IMR-90 (cell line): ENCODE results near the gene CEP83. TPM values are rescaled to one million over a fixed set of nuclear protein-coding genes. Genes with fewer than 3 reads are reported as not detected.

ENCODE experiments used
- ATAC-seq: fragments of 200-7000 bp; cut with Tn5 transposase; 2 replicates; pipeline ENCODE4 v1.9.1; 2020; ENCODE audit warnings: low read depth, mild to moderate bottlenecking, moderate library complexity
- BruUV-seq: library from RNA; stranded (reverse); fragments of 400-500 nt; replicated peaks from 2 replicates; lab custom pipeline; 2021; lab: Mats Ljungman, UMichigan
- CTCF ChIA-PET: fragments of 300-600 bp; formaldehyde crosslinking; extraction: SDS; loops from one replicate; lab custom pipeline; 2021; ENCODE audit warnings: antibody characterized with exemption; lab: Yijun Ruan, JAX
- POLR2A ChIA-PET: fragments of 300-600 bp; sonication (Branson Sonifier 250); formaldehyde crosslinking; loops from one replicate; lab custom pipeline; 2022; ENCODE audit warnings: antibody characterized with exemption; ENCODE audit not compliant: unreplicated experiment; lab: Charles Lee
- DNase-seq: peaks from one replicate; pipeline ENCODE4 v3.0.0; 2013
- H2AFZ ChIP-seq: replicated peaks from 2 replicates; pipeline ENCODE3; 2013; ENCODE audit warnings: low read length, mild to moderate bottlenecking; ENCODE audit not compliant: poor library complexity
- H2AK5ac ChIP-seq: 2 replicates; pipeline ENCODE4 v1.6.1; 2013; ENCODE audit warnings: low read depth, low read length, inconsistent platforms
- H2AK9ac ChIP-seq: replicated peaks from 2 replicates; pipeline ENCODE3; 2013; ENCODE audit warnings: mild to moderate bottlenecking, low read depth, low read length, moderate library complexity; ENCODE audit not compliant: poor library complexity
- H2BK120ac ChIP-seq: 2 replicates; pipeline ENCODE4 v1.6.1; 2013; ENCODE audit warnings: low read depth, low read length, inconsistent platforms
- H2BK15ac ChIP-seq: 3 replicates; pipeline ENCODE4 v1.6.1; 2013; ENCODE audit warnings: low read depth, low read length, inconsistent platforms
- H2BK20ac ChIP-seq: 2 replicates; pipeline ENCODE4 v1.6.1; 2013; ENCODE audit warnings: low read depth, mild to moderate bottlenecking, inconsistent platforms, low read length, moderate library complexity
- H2BK5ac ChIP-seq: 2 replicates; pipeline ENCODE4 v1.6.1; 2013; ENCODE audit warnings: mild to moderate bottlenecking, low read depth, low read length, inconsistent platforms; ENCODE audit not compliant: poor library complexity, severe bottlenecking
- H3K14ac ChIP-seq: replicated peaks from 2 replicates; pipeline ENCODE4 v1.6.1; 2013; ENCODE audit warnings: low read depth, low read length, inconsistent platforms
- H3K18ac ChIP-seq: 2 replicates; pipeline ENCODE4 v1.6.1; 2013; ENCODE audit warnings: low read depth, low read length, control low read depth
- H3K23ac ChIP-seq: 2 replicates; pipeline ENCODE4 v1.6.1; 2013; ENCODE audit warnings: low read depth, low read length, inconsistent platforms
- H3K27ac ChIP-seq: 2 replicates; pipeline ENCODE4 v1.5.1; 2013; ENCODE audit warnings: mild to moderate bottlenecking, control low read depth, low read length; ENCODE audit not compliant: insufficient read depth
- H3K27me3 ChIP-seq: 2 replicates; pipeline ENCODE4 v1.6.1; 2013; ENCODE audit warnings: low read length; ENCODE audit not compliant: control insufficient read depth, insufficient read depth
- H3K36me3 ChIP-seq: 2 replicates; pipeline ENCODE4 v1.6.1; 2013; ENCODE audit warnings: low read length, mixed read lengths; ENCODE audit not compliant: control insufficient read depth, insufficient read depth
- H3K4ac ChIP-seq: 2 replicates; pipeline ENCODE4 v1.6.1; 2013; ENCODE audit warnings: low read depth, low read length, inconsistent platforms
- H3K4me1 ChIP-seq: 2 replicates; pipeline ENCODE4 v1.6.1; 2013; ENCODE audit warnings: low read length, mixed read lengths; ENCODE audit not compliant: control insufficient read depth, insufficient read depth
- H3K4me2 ChIP-seq: 2 replicates; pipeline ENCODE4 v1.6.1; 2013; ENCODE audit warnings: low read depth, mild to moderate bottlenecking, control low read depth, low read length, moderate library complexity
- H3K4me3 ChIP-seq: 2 replicates; pipeline ENCODE4 v1.5.1; 2013; ENCODE audit warnings: low read depth, mild to moderate bottlenecking, control low read depth, low read length, moderate library complexity; ENCODE audit not compliant: insufficient read depth
- H3K56ac ChIP-seq: 2 replicates; pipeline ENCODE4 v1.6.1; 2013; ENCODE audit warnings: low read length, inconsistent platforms; ENCODE audit not compliant: insufficient read depth; ENCODE audit errors: extremely low read depth
- H3K79me1 ChIP-seq, 2 experiments: 2 replicates each; pipeline ENCODE4 v1.6.1; 2013; ENCODE audit warnings: low read length in 2 of 2, inconsistent platforms in 1 of 2, low read depth in 1 of 2
- H3K9ac ChIP-seq: 2 replicates; pipeline ENCODE4 v1.6.1; 2013; ENCODE audit warnings: low read depth, low read length, control low read depth
- H3K9me1 ChIP-seq: 2 replicates; pipeline ENCODE4 v1.6.1; 2013; ENCODE audit warnings: low read length, inconsistent platforms; ENCODE audit not compliant: insufficient read depth
- H3K9me3 ChIP-seq: 2 replicates; pipeline ENCODE4 v1.6.1; 2013; ENCODE audit warnings: low read length; ENCODE audit not compliant: control insufficient read depth, insufficient read depth
- H4K20me1 ChIP-seq: 2 replicates; pipeline ENCODE4 v1.6.1; 2013; ENCODE audit warnings: low read length, inconsistent platforms; ENCODE audit not compliant: insufficient read depth
- H4K5ac ChIP-seq: 2 replicates; pipeline ENCODE4 v1.6.1; 2013; ENCODE audit warnings: mild to moderate bottlenecking, low read depth, low read length, control low read depth
- H4K8ac ChIP-seq, 2 experiments: 2 replicates each; pipeline ENCODE4 v1.6.1; 2013; ENCODE audit warnings: low read depth in 2 of 2, low read length in 2 of 2, control low read depth in 1 of 2, inconsistent platforms in 1 of 2
- H4K91ac ChIP-seq: 2 replicates; pipeline ENCODE4 v1.6.1; 2013; ENCODE audit warnings: low read depth, low read length, inconsistent platforms; ENCODE audit not compliant: insufficient read depth
- FOS ChIP-seq: fragments of 150-350 bp; IDR thresholded peaks from 2 replicates; pipeline ENCODE4 v1.6.1; 2016; ENCODE audit warnings: low read depth, low read length
- MXI1 ChIP-seq: IDR thresholded peaks from 2 replicates; pipeline ENCODE4 v1.6.1; 2012; ENCODE audit warnings: low read depth, mild to moderate bottlenecking, low read length, moderate library complexity, borderline replicate concordance
- NFE2L2 ChIP-seq: fragments of 150-350 bp; IDR thresholded peaks from 2 replicates; pipeline ENCODE4 v1.6.1; 2016; ENCODE audit warnings: low read depth, mild to moderate bottlenecking, low read length
- WGBS, 2 experiments: methylation state at CpG; one replicate each; pipeline versions ENCODE4 v1.1.5 to v1.1.7; 2013; ENCODE audit warnings: missing lambda C conversion rate in 2 of 2; ENCODE audit not compliant: insufficient read length in 1 of 2; ENCODE audit errors: extremely low coverage in 2 of 2; 5-methylcytosine and 5-hydroxymethylcytosine counted together
- dilution Hi-C: fragments of 300-500 bp; cut with HindIII; formaldehyde crosslinking; loops from one replicate; pipeline ENCODE4 v1.14.3; 2018; ENCODE audit warnings: low sequenced_read_pairs; ENCODE audit not compliant: unreplicated experiment
- in situ Hi-C: fragments of 300-500 bp; cut with MboI; formaldehyde crosslinking; loops from 3 replicates; pipeline ENCODE4 v1.14.3; 2019; ENCODE audit warnings: low sequenced_read_pairs, inconsistent platforms, mixed read lengths
- intact Hi-C: fragments of 100-400 bp; cut with micrococcal nuclease; formaldehyde crosslinking; loops from 2 replicates; pipeline ENCODE4 v1.10.0; 2022
- polyA plus RNA-seq, 3 experiments: library from polyadenylated mRNA; depleted of rRNA; stranded (reverse); fragments of >200 nt; gene quantifications; 2 replicates each; pipeline ENCODE4 v1.2.3, GENCODE V29; 2012; ENCODE audit warnings: low replicate concordance in 1 of 3
- total RNA-seq: library from RNA; depleted of rRNA; stranded (reverse); fragments of >200 nt; gene quantifications from 2 replicates; pipeline ENCODE4 v1.2.3, GENCODE V29; 2012
- TF ChIP-seq, protein P1 (sequence below): fragments of 150-350 bp; IDR thresholded peaks from 2 replicates; pipeline ENCODE4 v1.6.1; 2017; ENCODE audit warnings: mild to moderate bottlenecking, antibody characterized with exemption, low read length, low read depth
- TF ChIP-seq, protein P2 (sequence below): conservative IDR thresholded peaks from 2 replicates; pipeline ENCODE4 v1.5.1; 2012; ENCODE audit warnings: mild to moderate bottlenecking, low read depth, low read length, improper control_type of control experiment

CEP83 gene
- total and polyA plus RNA-seq, 2 of the 4 experiments (the other 2 are of a cell fraction), result 3.9 to 8.9 TPM

DNA sequence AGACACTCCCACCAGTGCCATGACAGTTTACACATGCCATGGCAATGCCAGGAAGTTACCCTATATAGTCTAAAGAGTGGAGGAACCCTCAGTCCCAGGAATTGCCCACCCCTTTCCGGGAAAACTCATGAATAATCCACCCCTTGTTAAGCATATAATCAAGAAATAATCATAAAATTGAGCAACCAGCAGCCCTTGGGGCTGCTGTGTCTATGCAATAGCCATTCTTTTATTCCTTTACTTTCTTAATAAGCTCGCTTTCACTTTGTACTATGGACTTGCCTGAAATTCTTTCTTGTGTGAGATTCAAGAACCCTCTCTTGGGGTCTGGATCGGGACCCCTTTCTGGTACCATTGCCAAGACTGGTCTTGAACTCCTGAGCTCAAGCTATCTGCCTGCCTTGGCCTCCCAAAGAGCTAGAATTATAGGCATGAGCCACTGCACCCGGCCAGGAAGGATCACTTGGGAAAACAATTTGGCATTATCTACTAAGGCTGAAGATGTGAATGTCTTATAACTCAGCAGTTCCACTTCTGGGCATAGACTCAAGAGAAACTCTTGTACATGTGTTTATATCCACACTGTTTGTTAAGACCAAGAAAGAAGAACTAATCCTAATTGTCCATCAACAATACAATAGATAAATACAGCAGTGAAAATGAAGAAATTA, 35.9 kb upstream of the CEP83 start:
- H4K20me1 ChIP-seq, result no peaks in the 10 kb centered on the region
- no peak overlapping the region for H2BK15ac ChIP-seq
- H3K9me1 ChIP-seq, result no peaks in the 10 kb centered on the region
- H2BK5ac ChIP-seq, result no peak overlapping the region
- H2BK20ac ChIP-seq, result no peak overlapping the region
- no peaks in the 10 kb centered on the region for H3K9me3 ChIP-seq
- no peak overlapping the region for H2AK9ac ChIP-seq
- no peak overlapping the region for H3K27ac ChIP-seq
- WGBS, 2 experiments, result 80% methylated on average over 1 of the region's 4 CpGs; no CpG with 5 or more reads in 1 of the 2 experiments
- ChIA-PET CTCF (no interaction called here), POLR2A (interaction anchor here (0.6 kb wide), 1 partner anchor 28 kb away, joined by 4 read pairs; no protein-coding TSS in a partner anchor)
- no peak overlapping the region for H3K9ac ChIP-seq
- intact Hi-C loops (no loop called here), dilution Hi-C loops (no loop called here), in situ Hi-C loops (no loop called here)
- no peak overlapping the region for H3K4me3 ChIP-seq
- no peak overlapping the region for H3K4ac ChIP-seq
- no peaks in the 10 kb centered on the region for H3K4me1 ChIP-seq
- peaks cover 7% of the 10 kb centered on the region for H3K27me3 ChIP-seq
- no peak overlapping the region for H3K14ac ChIP-seq
- no peak overlapping the region for H4K91ac ChIP-seq
- no peak overlapping the region for H4K8ac ChIP-seq
- H2AFZ ChIP-seq, result no peak overlapping the region
- TF ChIP-seq NFE2L2 (no peak), FOS (no peak), MXI1 (no peak)
- TF ChIP-seq, protein P1, sequence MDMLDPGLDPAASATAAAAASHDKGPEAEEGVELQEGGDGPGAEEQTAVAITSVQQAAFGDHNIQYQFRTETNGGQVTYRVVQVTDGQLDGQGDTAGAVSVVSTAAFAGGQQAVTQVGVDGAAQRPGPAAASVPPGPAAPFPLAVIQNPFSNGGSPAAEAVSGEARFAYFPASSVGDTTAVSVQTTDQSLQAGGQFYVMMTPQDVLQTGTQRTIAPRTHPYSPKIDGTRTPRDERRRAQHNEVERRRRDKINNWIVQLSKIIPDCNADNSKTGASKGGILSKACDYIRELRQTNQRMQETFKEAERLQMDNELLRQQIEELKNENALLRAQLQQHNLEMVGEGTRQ, result no peak
- TF ChIP-seq, protein P2, sequence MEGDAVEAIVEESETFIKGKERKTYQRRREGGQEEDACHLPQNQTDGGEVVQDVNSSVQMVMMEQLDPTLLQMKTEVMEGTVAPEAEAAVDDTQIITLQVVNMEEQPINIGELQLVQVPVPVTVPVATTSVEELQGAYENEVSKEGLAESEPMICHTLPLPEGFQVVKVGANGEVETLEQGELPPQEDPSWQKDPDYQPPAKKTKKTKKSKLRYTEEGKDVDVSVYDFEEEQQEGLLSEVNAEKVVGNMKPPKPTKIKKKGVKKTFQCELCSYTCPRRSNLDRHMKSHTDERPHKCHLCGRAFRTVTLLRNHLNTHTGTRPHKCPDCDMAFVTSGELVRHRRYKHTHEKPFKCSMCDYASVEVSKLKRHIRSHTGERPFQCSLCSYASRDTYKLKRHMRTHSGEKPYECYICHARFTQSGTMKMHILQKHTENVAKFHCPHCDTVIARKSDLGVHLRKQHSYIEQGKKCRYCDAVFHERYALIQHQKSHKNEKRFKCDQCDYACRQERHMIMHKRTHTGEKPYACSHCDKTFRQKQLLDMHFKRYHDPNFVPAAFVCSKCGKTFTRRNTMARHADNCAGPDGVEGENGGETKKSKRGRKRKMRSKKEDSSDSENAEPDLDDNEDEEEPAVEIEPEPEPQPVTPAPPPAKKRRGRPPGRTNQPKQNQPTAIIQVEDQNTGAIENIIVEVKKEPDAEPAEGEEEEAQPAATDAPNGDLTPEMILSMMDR, result no peak
- H3K79me1 ChIP-seq, result no peaks in the 10 kb centered on the region
- ATAC-seq (no peak), DNase-seq (no peak)
- no peak overlapping the region for H4K5ac ChIP-seq
- no peak overlapping the region for H3K18ac ChIP-seq
- no peak overlapping the region for H2AK5ac ChIP-seq
- H3K56ac ChIP-seq, result no peak overlapping the region
- H2BK120ac ChIP-seq, result no peak overlapping the region
- H3K23ac ChIP-seq, result no peak overlapping the region
- BruUV-seq, result no TSS peak
- H3K36me3 ChIP-seq, result no peaks in the 10 kb centered on the region
- H3K4me2 ChIP-seq, result no peak overlapping the region
